GM12891 (cell line): ENCODE data around the gene UTY.

ENCODE experiments used
- PAX5 ChIP-seq: IDR thresholded peaks from 2 replicates; pipeline ENCODE4 v1.6.1; 2011; ENCODE audit warnings: low read length, moderate library complexity, mild to moderate bottlenecking; ENCODE audit not compliant: insufficient read depth, severe bottlenecking
- POLR2A ChIP-seq: IDR thresholded peaks from 2 replicates; pipeline ENCODE4 v1.6.1; 2011; ENCODE audit warnings: low read depth, low read length, control low read depth
- POLR2AphosphoS5 ChIP-seq: IDR thresholded peaks from 2 replicates; pipeline ENCODE4 v1.6.1; 2011; ENCODE audit warnings: low read depth, low read length, control low read depth
- POU2F2 ChIP-seq: IDR thresholded peaks from 2 replicates; pipeline ENCODE4 v1.6.1; 2011; ENCODE audit warnings: low read depth, mild to moderate bottlenecking, control low read depth, low read length, moderate library complexity
- TAF1 ChIP-seq: IDR thresholded peaks from 2 replicates; pipeline ENCODE4 v1.6.1; 2011; ENCODE audit warnings: low read depth, low read length, control low read depth

DNA sequence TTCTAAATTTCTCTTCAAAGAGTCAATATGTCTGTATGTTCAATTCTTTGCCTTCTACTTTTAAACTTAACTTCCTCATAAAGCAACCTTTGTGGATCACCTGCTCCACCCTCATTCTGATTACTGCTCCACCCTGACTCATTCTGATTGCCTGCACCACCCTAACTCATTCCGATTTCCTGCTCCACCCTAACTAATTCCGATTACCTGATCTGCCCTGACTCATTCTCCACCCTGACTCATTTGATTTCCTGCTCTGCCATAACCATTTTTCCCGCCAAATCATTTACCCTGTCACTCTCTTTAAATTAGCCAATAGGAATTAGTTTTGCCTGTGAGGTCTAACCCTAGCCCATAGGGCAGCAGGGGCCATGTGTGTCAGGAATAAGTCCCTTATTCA, 50.3 kb downstream of the UTY start:
- no peak for TF ChIP-seq POLR2A
- TF ChIP-seq TAF1, result no peak
- no peak for TF ChIP-seq POU2F2
- no peak for TF ChIP-seq POLR2AphosphoS5
- TF ChIP-seq PAX5, result no peak
